CD4-positive, alpha-beta T cell (primary cell): ENCODE measurements around the gene MTG2. TPM values are rescaled to one million over a fixed set of nuclear protein-coding genes. Genes with fewer than 3 reads are reported as not detected.

Source experiments
- ATAC-seq: fragments of 200-7000 bp; cut with Tn5 transposase; one replicate; pipeline ENCODE4 v1.10.0; 2022; ENCODE audit warnings: mild to moderate bottlenecking; ENCODE audit not compliant: poor library complexity
- CTCF ChIA-PET: fragments of 350-600 bp; sonication (Branson Sonifier 250); formaldehyde crosslinking; loops from one replicate; lab custom pipeline; 2021; ENCODE audit warnings: antibody characterized with exemption, inconsistent platforms; lab: Charles Lee
- POLR2A ChIA-PET: fragments of 350-600 bp; sonication (Branson Sonifier 250); formaldehyde crosslinking; loops from one replicate; lab custom pipeline; 2021; ENCODE audit warnings: antibody characterized with exemption, inconsistent platforms; lab: Charles Lee
- DNase-seq, 14 experiments: peaks; one replicate each; pipeline ENCODE4 v3.0.0-alpha.2; 2013 to 2020; ENCODE audit warnings: mixed read lengths in 2 of 14
- H3K27ac ChIP-seq, 2 donors: one replicate each; pipeline versions ENCODE4 v1.5.1 to v1.7.0; 2013; ENCODE audit warnings: low read length in 2 of 2, low read depth in 1 of 2, mild to moderate bottlenecking in 1 of 2
- H3K27me3 ChIP-seq, 2 experiments: 1 replicate in 1 of 2; 2 replicates in 1 of 2; pipeline versions ENCODE4 v1.6.1 to v1.7.0; 2013; ENCODE audit warnings: low read length in 2 of 2, control low read depth in 1 of 2, mild to moderate bottlenecking in 1 of 2, moderate library complexity in 1 of 2; ENCODE audit not compliant: insufficient read depth in 2 of 2, control insufficient read depth in 1 of 2
- H3K36me3 ChIP-seq: one replicate; pipeline ENCODE4 v1.6.1; 2013; ENCODE audit warnings: low read length, control low read depth; ENCODE audit not compliant: insufficient read depth
- H3K4me1 ChIP-seq: one replicate; pipeline ENCODE4 v1.6.1; 2013; ENCODE audit warnings: low read length, control low read depth; ENCODE audit not compliant: insufficient read depth
- H3K4me3 ChIP-seq: one replicate; pipeline ENCODE4 v1.5.1; 2013; ENCODE audit warnings: mild to moderate bottlenecking, low read length, moderate library complexity
- H3K9me3 ChIP-seq, 2 experiments: 1 replicate in 1 of 2; 2 replicates in 1 of 2; pipeline versions ENCODE4 v1.6.1 to v1.7.0; 2013; ENCODE audit warnings: low read length in 2 of 2, mild to moderate bottlenecking in 2 of 2, control low read depth in 1 of 2, moderate library complexity in 1 of 2; ENCODE audit not compliant: control insufficient read depth in 1 of 2, insufficient read depth in 1 of 2
- H3K27ac Mint-ChIP-seq: one replicate; pipeline ENCODE4 v1.8.0; 2020; ENCODE audit warnings: mixed read lengths
- H3K27me3 Mint-ChIP-seq: one replicate; pipeline ENCODE4 v1.8.0; 2021; ENCODE audit warnings: mixed read lengths
- H3K36me3 Mint-ChIP-seq: one replicate; pipeline ENCODE4 v1.8.0; 2021; ENCODE audit warnings: low read depth, mixed read lengths
- H3K4me1 Mint-ChIP-seq: one replicate; pipeline ENCODE4 v1.8.0; 2021; ENCODE audit warnings: low read depth, mixed read lengths
- H3K4me3 Mint-ChIP-seq: one replicate; pipeline ENCODE4 v1.8.0; 2020; ENCODE audit warnings: mild to moderate bottlenecking, mixed read lengths
- H3K9me3 Mint-ChIP-seq: one replicate; pipeline ENCODE4 v1.8.0; 2020; ENCODE audit warnings: mixed read lengths
- CTCF ChIP-seq: fragments of 200-600 bp; IDR thresholded peaks from one replicate; pipeline ENCODE4 v1.8.0; 2022; ENCODE audit warnings: antibody characterized with exemption, mild to moderate bottlenecking
- intact Hi-C, 2 experiments: fragments of 100-400 bp; cut with DNase I in 1 of 2; cut with micrococcal nuclease in 1 of 2; formaldehyde crosslinking; loops; one replicate each; pipeline versions ENCODE4 v1.15.1 to v1.9.0; 2023 to 2025; cut with DNase I, micrococcal nuclease
- total RNA-seq, 174 experiments: library from RNA in 2 of 174; stranded (reverse) in 2 of 174; gene quantifications; one replicate each; pipeline ENCODE4 v1.2.3 and lab custom pipeline; 2021 to 2026

Gene MTG2
- total RNA-seq, 2 experiments from 2014 or later, result 9.5 to 9.9 TPM

GRCh38 chr20:62158088-62158400 lies 24.8 kb upstream of the MTG2 start:
- ChIA-PET POLR2A (no interaction called here), CTCF (no interaction called here)
- no peak overlapping the region for H3K27ac Mint-ChIP-seq
- Histone ChIP-seq H3K27me3 (no peaks in the 10 kb centered on the region), H3K4me1 (peaks cover 23% of the 10 kb centered on the region), H3K9me3 (peaks cover 0 to 7% of the 10 kb centered on the region in 2 experiments), H3K27ac (no peak overlapping the region), H3K36me3 (peaks cover 42% of the 10 kb centered on the region), H3K4me3 (no peak overlapping the region)
- peaks cover 29% of the 10 kb centered on the region for H3K36me3 Mint-ChIP-seq
- no peak overlapping the region for H3K4me3 Mint-ChIP-seq
- H3K4me1 Mint-ChIP-seq, result peaks cover 10% of the 10 kb centered on the region
- DNase-seq, result no peak
- ATAC-seq, result no peak
- TF ChIP-seq CTCF, result no peak
- H3K27me3 Mint-ChIP-seq, result no peaks in the 10 kb centered on the region
- intact Hi-C loops, result loop anchor here in 1 of 2 experiments (5.0 kb wide), 1 partner anchor 131 kb away; no protein-coding TSS in a partner anchor
- no peaks in the 10 kb centered on the region for H3K9me3 Mint-ChIP-seq

- POLR2A ChIA-PET, result no interaction called here
- TF ChIP-seq CTCF, result no peak
- CTCF ChIA-PET, result no interaction called here
- H3K9me3 Mint-ChIP-seq, result no peaks in the 10 kb centered on the region
- no peaks in the 10 kb centered on the region for H3K27me3 Mint-ChIP-seq
- H3K4me3 Mint-ChIP-seq, result no peak overlapping the region
- intact Hi-C loops, result loop anchor here in 1 of 2 experiments (5.0 kb wide), 1 partner anchor 131 kb away; no protein-coding TSS in a partner anchor
- no peak for DNase-seq
- no peak overlapping the region for H3K27ac ChIP-seq
- H3K4me1 ChIP-seq, result peaks cover 23% of the 10 kb centered on the region
- no peak overlapping the region for H3K4me3 ChIP-seq
- ATAC-seq, result no peak
- H3K9me3 ChIP-seq, result peaks cover 0 to 2% of the 10 kb centered on the region in 2 experiments
- H3K27ac Mint-ChIP-seq, result no peak overlapping the region
- H3K36me3 ChIP-seq, result peaks cover 46% of the 10 kb centered on the region
- H3K27me3 ChIP-seq, result no peaks in the 10 kb centered on the region
- H3K4me1 Mint-ChIP-seq, result peaks cover 10% of the 10 kb centered on the region
- H3K36me3 Mint-ChIP-seq, result peaks cover 26% of the 10 kb centered on the region
These were observed 24.3 kb upstream of the MTG2 start for GRCh38 chr20:62158541-62158940.

DNA sequence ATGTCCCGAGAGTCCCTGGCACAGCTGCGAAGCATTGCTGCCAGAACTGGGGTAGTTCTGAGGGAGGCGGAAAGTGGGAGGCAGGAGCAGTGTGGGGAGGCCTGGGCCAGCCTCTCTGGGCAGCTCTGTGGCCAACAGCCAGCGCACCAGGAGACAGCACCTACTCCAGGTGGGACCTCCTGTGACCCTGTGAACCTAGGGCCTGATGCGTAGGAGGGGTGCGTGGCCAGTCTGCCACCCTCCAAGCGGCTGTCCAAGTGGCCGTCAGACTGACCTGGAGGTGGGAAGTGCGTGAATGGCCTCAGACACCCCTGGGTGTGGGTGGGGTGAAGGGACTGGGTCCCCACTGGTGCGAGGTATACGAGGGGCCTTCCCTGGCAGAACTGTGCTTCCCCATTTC lies 23.8 kb upstream of the MTG2 start:
- POLR2A ChIA-PET, result no interaction called here
- peaks cover 26% of the 10 kb centered on the region for H3K36me3 Mint-ChIP-seq
- H3K27ac ChIP-seq, result no peak overlapping the region
- TF ChIP-seq CTCF, result no peak
- H3K27me3 ChIP-seq, result no peaks in the 10 kb centered on the region
- ATAC-seq (no peak), DNase-seq (no peak)
- H3K4me3 ChIP-seq, result no peak overlapping the region
- H3K9me3 Mint-ChIP-seq, result no peaks in the 10 kb centered on the region
- intact Hi-C loops, result loop anchor here in 1 of 2 experiments (5.0 kb wide), 1 partner anchor 132 kb away; no protein-coding TSS in a partner anchor
- H3K27me3 Mint-ChIP-seq, result no peaks in the 10 kb centered on the region
- CTCF ChIA-PET, result no interaction called here
- peaks cover 47% of the 10 kb centered on the region for H3K36me3 ChIP-seq
- H3K4me1 ChIP-seq, result peaks cover 23% of the 10 kb centered on the region
- H3K9me3 ChIP-seq, result no peaks in the 10 kb centered on the region
- H3K4me1 Mint-ChIP-seq, result peaks cover 7% of the 10 kb centered on the region
- H3K4me3 Mint-ChIP-seq, result no peak overlapping the region
- H3K27ac Mint-ChIP-seq, result no peak overlapping the region
